HG03066 (cell line): ENCODE results near the gene HOXD1.

Experiments used
- ATAC-seq: cut with Tn5 transposase; IDR thresholded peaks from one replicate; pipeline ENCODE4 v1.9.1; 2021; ENCODE audit warnings: low read depth; ENCODE audit not compliant: unreplicated experiment

Gene HOXD1

GRCh38 chr2:176164611-176165369, 23.7 kb upstream of the HOXD1 start:
- ATAC-seq: no peak

GRCh38 chr2:176165370-176166050, 23.0 kb upstream of the HOXD1 start:
- no peak for ATAC-seq

DNA sequence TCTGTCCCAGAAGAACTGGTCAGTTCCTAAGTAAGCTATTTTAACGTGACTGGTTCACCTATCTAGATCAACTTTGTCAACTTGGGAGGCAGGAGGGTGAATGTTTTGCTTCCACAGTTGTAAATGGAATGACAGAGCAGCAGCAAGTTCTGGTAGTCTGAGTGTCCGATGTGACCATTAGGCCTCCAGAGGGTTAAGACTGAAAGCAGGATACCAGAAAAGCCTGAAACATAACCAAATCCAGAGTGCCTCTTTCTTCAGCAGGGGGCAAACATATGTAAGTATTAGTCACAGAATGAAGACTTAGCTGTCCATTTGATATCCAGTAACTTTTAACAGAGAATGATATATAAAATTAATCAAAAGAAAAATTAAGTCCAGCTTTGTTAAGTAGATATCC, 22.2 kb upstream of the HOXD1 start:
- no peak for ATAC-seq

DNA sequence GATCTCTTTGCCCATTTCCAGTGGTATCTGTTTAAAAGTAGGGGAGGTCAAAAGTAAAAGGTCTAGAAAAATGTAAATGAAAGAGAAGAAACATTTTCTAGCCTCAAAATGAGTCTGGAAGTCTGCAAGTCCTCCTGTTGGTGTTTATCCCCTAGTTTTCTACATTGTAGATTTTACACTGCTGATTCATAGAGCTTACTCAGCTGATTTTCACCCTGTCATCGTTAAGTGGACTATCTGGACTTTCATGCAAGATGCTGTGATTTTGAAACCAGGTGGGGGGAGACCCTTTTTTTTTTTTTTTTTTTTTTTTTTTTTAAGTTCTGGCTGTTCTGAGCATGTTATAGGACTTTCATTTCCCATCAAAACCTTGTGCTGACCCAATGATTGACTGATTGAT, 21.1 kb upstream of the HOXD1 start:
- ATAC-seq: no peak

DNA sequence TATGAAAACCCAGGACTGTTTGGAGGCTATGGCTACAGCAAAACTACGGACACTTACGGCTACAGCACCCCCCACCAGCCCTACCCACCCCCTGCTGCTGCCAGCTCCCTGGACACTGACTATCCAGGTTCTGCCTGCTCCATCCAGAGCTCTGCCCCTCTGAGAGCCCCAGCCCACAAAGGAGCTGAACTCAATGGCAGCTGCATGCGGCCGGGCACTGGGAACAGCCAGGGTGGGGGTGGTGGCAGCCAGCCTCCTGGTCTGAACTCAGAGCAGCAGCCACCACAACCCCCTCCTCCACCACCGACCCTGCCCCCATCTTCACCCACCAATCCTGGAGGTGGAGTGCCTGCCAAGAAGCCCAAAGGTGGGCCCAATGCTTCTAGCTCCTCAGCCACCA, 19.3 kb upstream of the HOXD1 start:
- no peak for ATAC-seq

- ATAC-seq: no peak
These were observed 18.8 kb upstream of the HOXD1 start for GRCh38 chr2:176169711-176170110.

- no peak for ATAC-seq
These were observed 17.7 kb upstream of the HOXD1 start for GRCh38 chr2:176170602-176171305.

DNA sequence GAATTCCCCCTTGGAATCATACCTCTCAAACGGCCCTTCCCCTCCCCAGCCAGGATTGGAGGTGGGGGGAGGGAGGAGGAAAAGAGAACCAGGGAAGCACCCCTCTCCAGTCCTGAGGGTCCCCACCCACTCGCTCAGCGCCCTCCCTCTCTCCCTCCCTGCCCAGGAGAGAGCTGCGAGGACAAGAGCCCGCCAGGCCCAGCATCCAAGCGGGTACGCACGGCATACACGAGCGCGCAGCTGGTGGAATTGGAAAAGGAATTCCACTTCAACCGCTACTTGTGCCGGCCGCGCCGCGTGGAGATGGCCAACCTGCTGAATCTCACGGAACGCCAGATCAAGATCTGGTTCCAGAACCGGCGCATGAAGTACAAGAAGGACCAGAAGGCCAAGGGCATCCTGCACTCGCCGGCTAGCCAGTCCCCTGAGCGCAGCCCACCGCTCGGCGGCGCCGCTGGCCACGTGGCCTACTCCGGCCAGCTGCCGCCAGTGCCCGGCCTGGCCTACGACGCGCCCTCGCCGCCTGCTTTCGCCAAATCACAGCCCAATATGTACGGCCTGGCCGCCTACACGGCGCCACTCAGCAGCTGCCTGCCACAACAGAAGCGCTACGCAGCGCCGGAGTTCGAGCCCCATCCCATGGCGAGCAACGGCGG, 17.0 kb upstream of the HOXD1 start:
- no peak for ATAC-seq

DNA sequence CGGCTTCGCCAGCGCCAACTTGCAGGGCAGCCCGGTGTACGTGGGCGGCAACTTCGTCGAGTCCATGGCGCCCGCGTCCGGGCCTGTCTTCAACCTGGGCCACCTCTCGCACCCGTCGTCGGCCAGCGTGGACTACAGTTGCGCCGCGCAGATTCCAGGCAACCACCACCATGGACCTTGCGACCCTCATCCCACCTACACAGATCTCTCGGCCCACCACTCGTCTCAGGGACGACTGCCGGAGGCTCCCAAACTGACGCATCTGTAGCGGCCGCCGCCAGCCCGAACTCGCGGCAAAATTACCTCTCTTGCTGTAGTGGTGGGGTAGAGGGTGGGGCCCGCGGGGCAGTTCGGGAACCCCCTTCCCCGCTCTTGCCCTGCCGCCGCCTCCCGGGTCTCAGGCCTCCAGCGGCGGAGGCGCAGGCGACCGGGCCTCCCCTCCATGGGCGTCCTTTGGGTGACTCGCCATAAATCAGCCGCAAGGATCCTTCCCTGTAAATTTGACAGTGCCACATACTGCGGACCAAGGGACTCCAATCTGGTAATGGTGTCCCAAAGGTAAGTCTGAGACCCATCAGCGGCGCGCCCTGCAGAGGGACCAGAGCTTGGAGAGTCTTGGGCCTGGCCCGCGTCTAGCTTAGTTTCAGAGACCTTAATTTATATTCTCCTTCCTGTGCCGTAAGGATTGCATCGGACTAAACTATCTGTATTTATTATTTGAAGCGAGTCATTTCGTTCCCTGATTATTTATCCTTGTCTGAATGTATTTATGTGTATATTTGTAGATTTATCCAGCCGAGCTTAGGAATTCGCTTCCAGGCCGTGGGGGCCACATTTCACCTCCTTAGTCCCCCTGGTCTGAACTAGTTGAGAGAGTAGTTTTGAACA, 16.2 kb upstream of the HOXD1 start:
- ATAC-seq: no peak

DNA sequence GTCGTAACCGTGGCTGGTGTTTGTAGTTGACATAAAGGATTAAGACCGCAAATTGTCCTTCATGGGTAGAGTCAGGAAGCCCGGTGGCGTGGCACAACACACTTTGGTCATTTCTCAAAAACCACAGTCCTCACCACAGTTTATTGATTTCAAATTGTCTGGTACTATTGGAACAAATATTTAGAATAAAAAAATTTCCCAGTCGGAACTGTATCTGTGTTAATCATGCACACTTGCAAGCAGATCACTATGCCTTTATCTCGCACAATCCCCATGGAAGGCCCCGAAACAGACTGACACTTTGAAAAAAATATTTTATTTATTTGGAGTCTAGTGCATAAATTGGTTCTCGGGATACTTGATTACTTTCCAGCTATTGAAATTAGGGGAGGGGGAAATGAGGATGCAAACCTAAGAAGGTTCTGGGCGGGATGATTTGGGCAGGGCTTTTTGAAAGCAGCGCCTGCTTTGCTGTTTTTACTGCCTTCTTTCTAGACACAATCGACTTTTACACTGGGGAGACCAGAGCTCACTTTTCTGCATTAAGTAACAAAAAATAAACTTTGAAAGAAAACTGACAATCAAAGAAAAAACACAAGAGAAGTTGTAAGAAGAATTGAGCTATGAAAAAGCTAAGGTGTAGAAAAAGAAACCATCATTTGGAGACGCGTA, 15.4 kb upstream of the HOXD1 start:
- no peak for ATAC-seq

GRCh38 chr2:176173567-176174381, 14.7 kb upstream of the HOXD1 start:
- no peak for ATAC-seq

DNA sequence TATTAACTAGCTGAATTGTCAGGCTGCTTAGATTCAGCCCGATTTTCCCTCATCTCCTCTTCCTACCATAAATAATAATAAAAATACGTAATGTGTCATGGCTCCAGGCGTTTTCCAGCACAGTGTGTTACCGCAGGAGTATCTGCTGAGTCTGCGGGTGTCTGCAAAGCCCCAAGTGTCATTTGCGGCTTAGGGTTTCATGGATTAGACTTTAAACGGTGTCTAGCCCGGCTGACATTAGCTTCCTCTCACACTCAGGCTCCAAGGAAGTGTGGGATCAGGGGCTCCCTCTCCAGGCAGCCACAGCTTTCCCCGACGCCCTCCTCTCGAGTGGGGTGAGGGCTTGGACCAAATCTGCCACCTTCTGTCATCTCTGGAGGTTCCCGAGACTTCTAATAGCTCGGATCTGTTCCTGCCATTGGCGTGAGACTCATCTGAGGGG, 14.1 kb upstream of the HOXD1 start:
- no peak for ATAC-seq

GRCh38 chr2:176174824-176175708, 13.4 kb upstream of the HOXD1 start:
- no peak for ATAC-seq

- ATAC-seq: no peak
These were observed 12.5 kb upstream of the HOXD1 start for GRCh38 chr2:176175709-176176607.

DNA sequence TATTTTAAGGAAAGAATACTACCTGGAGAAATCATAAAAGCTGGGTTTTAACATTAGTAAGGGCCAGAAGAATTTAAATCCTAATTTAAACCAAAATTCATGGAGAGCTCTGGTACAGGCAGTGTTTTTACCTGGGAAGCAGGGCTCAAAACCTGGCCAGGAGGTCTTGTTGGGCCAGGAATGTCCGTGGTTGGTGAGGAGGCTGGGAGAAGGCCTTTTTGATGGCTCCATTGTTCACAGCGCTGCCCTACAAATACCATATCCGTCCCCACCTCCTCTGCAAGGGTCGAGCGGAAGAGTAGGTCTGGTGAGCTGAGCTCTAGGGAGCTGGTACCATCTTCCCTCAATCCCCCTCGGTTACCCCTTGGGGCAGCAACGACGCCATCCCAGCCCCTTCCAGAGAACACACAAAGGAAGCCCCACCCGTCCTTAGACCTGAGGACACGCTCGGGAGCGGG, 10.9 kb upstream of the HOXD1 start:
- ATAC-seq: no peak

DNA sequence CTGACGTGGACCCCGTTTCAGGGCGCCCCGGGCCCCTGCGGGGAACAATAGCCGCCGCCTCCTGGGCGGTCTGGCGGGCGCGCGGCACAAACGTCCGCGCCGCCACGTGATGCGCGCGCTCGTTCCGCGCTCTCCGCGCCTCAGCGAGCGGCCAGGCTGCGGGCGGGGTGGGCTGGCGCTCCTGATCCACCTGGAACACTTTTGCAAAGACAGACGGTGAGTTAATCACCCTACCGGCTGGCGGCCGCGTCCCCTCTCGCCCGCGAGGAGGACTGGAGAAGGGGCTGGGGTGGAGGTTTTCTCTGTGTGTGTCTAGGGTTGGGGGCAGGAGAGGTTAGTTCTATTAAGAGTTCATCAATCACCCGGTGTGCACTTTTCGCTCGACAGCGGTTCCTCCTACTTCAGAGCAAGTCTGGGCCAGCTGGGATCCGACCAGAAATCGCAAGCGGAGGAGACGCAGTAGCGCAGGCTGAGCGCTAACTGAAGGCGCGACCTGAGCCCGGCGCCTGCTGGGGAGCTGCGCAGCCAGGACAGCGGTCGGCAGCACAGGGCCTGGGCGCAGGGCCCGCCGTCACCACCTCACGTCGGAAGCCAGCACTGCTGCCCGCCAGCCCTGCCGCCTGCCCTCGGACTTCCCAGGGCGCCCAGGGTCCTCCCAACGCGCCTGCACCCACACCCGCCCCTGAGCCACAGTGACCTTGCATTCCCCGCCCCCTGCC, 10.3 kb upstream of the HOXD1 start:
- no peak for ATAC-seq
